ENCODE measurements around the gene THPO. TPM values are rescaled to one million over a fixed set of nuclear protein-coding genes. Genes with fewer than 3 reads are reported as not detected.

THPO gene
- total and polyA plus RNA-seq, 2 donors (not counting 3 experiments of a cell fraction or from before 2014, with no cell fraction given) = 0.08 TPM; not detected in 1

GRCh38 chr3:184389384-184389783 is 11.4 kb upstream of the THPO start:
- ChIA-PET CTCF (interaction anchor here (6.9 kb wide), 1 partner anchor 17 kb away, joined by 52 read pairs; no protein-coding TSS in a partner anchor), POLR2A (no interaction called here)
- no TSS peak for BruUV-seq (replicated peaks)
- FAIRE-seq (no peak), DNase-seq (ENCODE audit: low read depth, low spot score) (no peak)
- Histone ChIP-seq H3K4me1 (ENCODE audit: control insufficient read depth, extremely low read depth, insufficient read depth, low read length) (no peaks in the 10 kb centered on the region), H4K20me1 (replicated peaks; ENCODE audit: control insufficient read depth, extremely low read depth, insufficient read depth, low read length) (no peaks in the 10 kb centered on the region), H2AFZ (ENCODE audit: low read depth, low read length) (no peak overlapping the region), H3K27me3 (ENCODE audit: control insufficient read depth in 2 of 2, insufficient read depth in 2 of 2, low read length in 2 of 2) (peaks cover 12 to 18% of the 10 kb centered on the region in 2 experiments), H3K36me3 (ENCODE audit: control insufficient read depth in 2 of 2, extremely low read depth in 1 of 2, insufficient read depth in 2 of 2, low read length in 2 of 2) (no peaks in the 10 kb centered on the region), H3K79me2 (ENCODE audit: control insufficient read depth, insufficient read depth, low read length) (no peaks in the 10 kb centered on the region), H3K9ac (replicated peaks; ENCODE audit: extremely low read depth, insufficient read depth, low read length) (no peak overlapping the region), H3K9me1 (replicated peaks; ENCODE audit: control insufficient read depth, extremely low read depth, insufficient read depth, low read length) (no peaks in the 10 kb centered on the region), H3K4me3 (replicated peaks in 1 of 3; ENCODE audit: insufficient read depth in 1 of 3, low read depth in 1 of 3, low read length in 3 of 3) (no peak overlapping the region), H3K4me2 (ENCODE audit: insufficient read depth, low read length) (no peak overlapping the region), H3K9me3 (replicated peaks; ENCODE audit: control insufficient read depth, insufficient read depth, low read length) (no peaks in the 10 kb centered on the region), H3K27ac (ENCODE audit: insufficient read depth, low read depth, low read length) (no peak overlapping the region)
- intact Hi-C loops (cut with micrococcal nuclease) = no loop called here
- TF ChIP-seq MAX (IDR thresholded peaks at IDR 0.05; ENCODE audit: insufficient read depth, insufficient read length) (no peak), MYC (IDR thresholded peaks at IDR 0.05; ENCODE audit: low read depth, low read length) (no peak), GATA2 (IDR thresholded peaks at IDR 0.05; ENCODE audit: insufficient read depth, insufficient read length, low read depth, low read length) (no peak), POLR2A (IDR thresholded peaks at IDR 0.05; ENCODE audit: low read depth, low read length) (no peak), EZH2 (IDR thresholded peaks at IDR 0.05; ENCODE audit: borderline replicate concordance, low read depth, low read length, severe bottlenecking) (no peak), FOS (IDR thresholded peaks at IDR 0.05; ENCODE audit: borderline replicate concordance, insufficient read depth, low read length) (no peak)
- dilution Hi-C loops (cut with MboI; ENCODE audit: extremely low pct_ligation_motif_present, low sequenced_read_pairs) = no loop called here

GRCh38 chr3:184388936-184389230 is 10.9 kb upstream of the THPO start:
- CTCF ChIA-PET = interaction anchor here (1.6 to 6.9 kb wide), 2 partner anchors 16 to 153 kb away, joined by 4 to 52 read pairs; no protein-coding TSS in a partner anchor
- H4K20me1 ChIP-seq (replicated peaks; ENCODE audit: control insufficient read depth, extremely low read depth, insufficient read depth, low read length) = no peaks in the 10 kb centered on the region
- no peak overlapping the region for H3K9ac ChIP-seq (replicated peaks; ENCODE audit: extremely low read depth, insufficient read depth, low read length)
- no TSS peak for BruUV-seq (replicated peaks)
- H3K9me3 ChIP-seq (replicated peaks; ENCODE audit: control insufficient read depth, insufficient read depth, low read length) = no peaks in the 10 kb centered on the region
- no peak overlapping the region for H3K4me2 ChIP-seq (ENCODE audit: insufficient read depth, low read length)
- POLR2A ChIA-PET = no interaction called here
- no peak overlapping the region for H3K4me3 ChIP-seq (replicated peaks in 1 of 3; ENCODE audit: insufficient read depth in 1 of 3, low read depth in 1 of 3, low read length in 3 of 3)
- DNase-seq (ENCODE audit: low read depth, low spot score) (no peak), FAIRE-seq (no peak)
- H3K4me1 ChIP-seq (ENCODE audit: control insufficient read depth, extremely low read depth, insufficient read depth, low read length) = no peaks in the 10 kb centered on the region
- no peak overlapping the region for H3K27ac ChIP-seq (ENCODE audit: insufficient read depth, low read depth, low read length)
- no peaks in the 10 kb centered on the region for H3K9me1 ChIP-seq (replicated peaks; ENCODE audit: control insufficient read depth, extremely low read depth, insufficient read depth, low read length)
- dilution Hi-C loops (cut with MboI; ENCODE audit: extremely low pct_ligation_motif_present, low sequenced_read_pairs) (no loop called here), intact Hi-C loops (cut with micrococcal nuclease) (no loop called here)
- peaks cover 12 to 18% of the 10 kb centered on the region in 2 experiments for H3K27me3 ChIP-seq (ENCODE audit: control insufficient read depth in 2 of 2, insufficient read depth in 2 of 2, low read length in 2 of 2)
- TF ChIP-seq, protein P1, sequence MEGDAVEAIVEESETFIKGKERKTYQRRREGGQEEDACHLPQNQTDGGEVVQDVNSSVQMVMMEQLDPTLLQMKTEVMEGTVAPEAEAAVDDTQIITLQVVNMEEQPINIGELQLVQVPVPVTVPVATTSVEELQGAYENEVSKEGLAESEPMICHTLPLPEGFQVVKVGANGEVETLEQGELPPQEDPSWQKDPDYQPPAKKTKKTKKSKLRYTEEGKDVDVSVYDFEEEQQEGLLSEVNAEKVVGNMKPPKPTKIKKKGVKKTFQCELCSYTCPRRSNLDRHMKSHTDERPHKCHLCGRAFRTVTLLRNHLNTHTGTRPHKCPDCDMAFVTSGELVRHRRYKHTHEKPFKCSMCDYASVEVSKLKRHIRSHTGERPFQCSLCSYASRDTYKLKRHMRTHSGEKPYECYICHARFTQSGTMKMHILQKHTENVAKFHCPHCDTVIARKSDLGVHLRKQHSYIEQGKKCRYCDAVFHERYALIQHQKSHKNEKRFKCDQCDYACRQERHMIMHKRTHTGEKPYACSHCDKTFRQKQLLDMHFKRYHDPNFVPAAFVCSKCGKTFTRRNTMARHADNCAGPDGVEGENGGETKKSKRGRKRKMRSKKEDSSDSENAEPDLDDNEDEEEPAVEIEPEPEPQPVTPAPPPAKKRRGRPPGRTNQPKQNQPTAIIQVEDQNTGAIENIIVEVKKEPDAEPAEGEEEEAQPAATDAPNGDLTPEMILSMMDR (IDR thresholded peaks at IDR 0.05; ENCODE audit: extremely low read depth in 1 of 2, insufficient read depth in 1 of 2, low read depth in 1 of 2, low read length in 2 of 2) = no peak
- TF ChIP-seq JUN (IDR thresholded peaks at IDR 0.05; ENCODE audit: borderline replicate concordance, insufficient read depth, insufficient read length, low read depth) (no peak), MYC (IDR thresholded peaks at IDR 0.05; ENCODE audit: low read depth, low read length) (no peak), POLR2A (IDR thresholded peaks at IDR 0.05; ENCODE audit: low read depth, low read length) (no peak), EZH2 (IDR thresholded peaks at IDR 0.05; ENCODE audit: borderline replicate concordance, low read depth, low read length, severe bottlenecking) (no peak), MAX (IDR thresholded peaks at IDR 0.05; ENCODE audit: insufficient read depth, insufficient read length) (no peak), GATA2 (IDR thresholded peaks at IDR 0.05; ENCODE audit: insufficient read depth, insufficient read length, low read depth, low read length) (no peak), POLR2AphosphoS5 (IDR thresholded peaks at IDR 0.05; ENCODE audit: insufficient read depth, low read depth, low read length) (no peak), FOS (IDR thresholded peaks at IDR 0.05; ENCODE audit: borderline replicate concordance, insufficient read depth, low read length) (no peak)
- H2AFZ ChIP-seq (ENCODE audit: low read depth, low read length) = no peak overlapping the region
- no peaks in the 10 kb centered on the region for H3K79me2 ChIP-seq (ENCODE audit: control insufficient read depth, insufficient read depth, low read length)
- no peaks in the 10 kb centered on the region for H3K36me3 ChIP-seq (ENCODE audit: control insufficient read depth in 2 of 2, extremely low read depth in 1 of 2, insufficient read depth in 2 of 2, low read length in 2 of 2)

Data from endothelial cell of umbilical vein (primary cell).